ENCODE measurements around the gene TLX1.
A peak's percentile ranks its signal among the peaks of the same experiment; 100 is the strongest.

TLX1 gene

DNA sequence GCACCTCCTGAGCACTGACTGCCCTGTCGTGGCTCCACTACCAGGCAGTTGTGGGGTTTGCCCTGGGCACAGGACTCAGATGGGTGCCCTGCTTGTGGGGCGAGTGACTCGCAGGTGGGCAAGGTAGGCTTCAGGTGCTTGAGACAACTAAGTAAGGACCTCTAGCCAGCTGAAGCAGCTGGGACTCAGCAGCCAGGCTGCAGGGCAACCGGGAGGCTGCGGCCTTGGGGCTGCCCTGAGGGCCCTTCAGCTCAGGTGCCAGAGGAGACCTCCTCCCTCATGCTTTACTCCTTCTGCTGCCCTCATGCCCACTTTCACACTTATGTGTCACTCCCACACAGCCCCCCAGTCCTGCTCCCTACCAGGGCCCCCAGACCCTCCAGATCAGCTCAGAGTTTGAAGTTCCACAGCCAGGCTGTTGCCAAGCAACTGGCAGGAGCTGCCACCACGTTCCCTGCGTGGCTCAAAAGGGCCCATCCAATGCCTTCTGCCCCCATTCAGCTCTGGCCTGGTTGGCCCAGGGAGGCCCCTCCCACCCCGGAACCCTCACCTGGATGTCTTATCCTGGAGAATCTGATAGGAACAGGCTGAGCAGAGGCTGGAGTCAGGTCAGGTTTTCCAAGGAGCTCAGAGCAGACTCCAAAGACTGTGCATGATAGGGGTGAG is 10.0 kb downstream of the TLX1 start:
- Histone ChIP-seq H3K9me2 (replicated peaks; ENCODE audit: low read depth, low read length) (no peaks in the 10 kb centered on the region), H3K4me2 (ENCODE audit: low read depth, low read length, poor library complexity, severe bottlenecking) (no peak overlapping the region), H3F3A (ENCODE audit: low read depth) (no peaks in the 10 kb centered on the region), H3K79me2 (ENCODE audit: insufficient read depth, low read length) (no peaks in the 10 kb centered on the region), H3K36me3 (ENCODE audit: insufficient read depth, low read length) (no peaks in the 10 kb centered on the region), H3K9me3 (ENCODE audit: insufficient read depth, low read depth, low read length) (no peaks in the 10 kb centered on the region), H3K27me3 (ENCODE audit: insufficient read depth, low read length, poor library complexity, severe bottlenecking) (no peaks in the 10 kb centered on the region), H3K4me3 (ENCODE audit: low read length, poor library complexity, severe bottlenecking) (no peak overlapping the region), H3K4me1 (ENCODE audit: insufficient read depth, low read length, poor library complexity, severe bottlenecking) (peaks cover 2% of the 10 kb centered on the region), H2AFZ (ENCODE audit: low read length) (no peak overlapping the region), H3K9ac (ENCODE audit: low read depth, low read length, poor library complexity, severe bottlenecking) (no peak overlapping the region), H4K20me1 (ENCODE audit: insufficient read depth, low read length, poor library complexity, severe bottlenecking) (no peaks in the 10 kb centered on the region)
- TF ChIP-seq, protein P1, sequence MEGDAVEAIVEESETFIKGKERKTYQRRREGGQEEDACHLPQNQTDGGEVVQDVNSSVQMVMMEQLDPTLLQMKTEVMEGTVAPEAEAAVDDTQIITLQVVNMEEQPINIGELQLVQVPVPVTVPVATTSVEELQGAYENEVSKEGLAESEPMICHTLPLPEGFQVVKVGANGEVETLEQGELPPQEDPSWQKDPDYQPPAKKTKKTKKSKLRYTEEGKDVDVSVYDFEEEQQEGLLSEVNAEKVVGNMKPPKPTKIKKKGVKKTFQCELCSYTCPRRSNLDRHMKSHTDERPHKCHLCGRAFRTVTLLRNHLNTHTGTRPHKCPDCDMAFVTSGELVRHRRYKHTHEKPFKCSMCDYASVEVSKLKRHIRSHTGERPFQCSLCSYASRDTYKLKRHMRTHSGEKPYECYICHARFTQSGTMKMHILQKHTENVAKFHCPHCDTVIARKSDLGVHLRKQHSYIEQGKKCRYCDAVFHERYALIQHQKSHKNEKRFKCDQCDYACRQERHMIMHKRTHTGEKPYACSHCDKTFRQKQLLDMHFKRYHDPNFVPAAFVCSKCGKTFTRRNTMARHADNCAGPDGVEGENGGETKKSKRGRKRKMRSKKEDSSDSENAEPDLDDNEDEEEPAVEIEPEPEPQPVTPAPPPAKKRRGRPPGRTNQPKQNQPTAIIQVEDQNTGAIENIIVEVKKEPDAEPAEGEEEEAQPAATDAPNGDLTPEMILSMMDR (conservative IDR thresholded peaks at IDR 0.05; ENCODE audit: low read length) = no peak
- no peak for TF ChIP-seq EZH2phosphoT487 (IDR thresholded peaks at IDR 0.05; ENCODE audit: borderline replicate concordance)

DNA sequence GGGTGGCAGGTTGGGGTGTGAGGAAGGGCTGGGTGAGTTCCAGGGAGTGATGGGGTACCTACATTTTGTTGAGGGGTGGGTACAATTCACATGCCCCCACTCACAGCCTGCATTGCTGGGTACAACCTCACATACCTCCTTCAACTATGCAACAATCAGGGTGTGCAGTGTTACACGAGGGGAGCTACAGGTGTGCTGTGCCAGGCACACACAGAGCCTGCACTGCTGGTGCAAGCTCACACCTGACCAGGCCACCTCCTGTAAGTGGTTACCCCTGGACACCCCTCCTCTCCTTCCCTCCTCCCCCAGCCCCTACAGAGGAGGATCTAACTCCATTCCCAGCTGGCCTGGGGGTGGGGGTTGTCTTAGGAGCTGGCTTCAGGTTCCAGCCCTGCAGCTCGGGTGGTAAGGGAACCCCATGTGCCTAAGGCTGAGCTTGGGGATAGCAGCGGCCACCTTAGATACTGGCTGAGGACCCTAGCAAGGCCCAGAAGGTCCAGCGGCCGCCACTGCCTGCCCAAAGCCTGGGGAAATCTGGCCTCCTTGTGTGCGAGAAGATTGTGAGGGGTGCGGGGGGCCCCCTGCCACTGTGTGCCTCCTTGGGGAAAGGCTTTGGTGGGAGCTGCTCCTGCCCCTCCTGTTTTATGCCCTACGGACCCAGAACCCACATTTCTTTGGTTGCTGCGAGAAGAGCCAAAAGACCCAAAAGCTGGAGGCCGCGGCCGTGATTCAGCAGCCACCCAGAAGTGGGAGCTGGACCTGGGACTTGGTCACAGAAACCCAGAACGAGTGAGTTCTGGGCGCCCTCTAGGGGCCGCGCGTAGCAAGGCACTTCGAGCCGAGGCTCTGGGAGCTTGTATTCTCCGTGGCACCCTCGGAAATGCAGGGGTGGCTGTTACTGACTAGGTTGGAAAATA is 10.8 kb downstream of the TLX1 start:
- no peaks in the 10 kb centered on the region for H3K4me1 ChIP-seq (ENCODE audit: insufficient read depth, low read length, poor library complexity, severe bottlenecking)

DNA sequence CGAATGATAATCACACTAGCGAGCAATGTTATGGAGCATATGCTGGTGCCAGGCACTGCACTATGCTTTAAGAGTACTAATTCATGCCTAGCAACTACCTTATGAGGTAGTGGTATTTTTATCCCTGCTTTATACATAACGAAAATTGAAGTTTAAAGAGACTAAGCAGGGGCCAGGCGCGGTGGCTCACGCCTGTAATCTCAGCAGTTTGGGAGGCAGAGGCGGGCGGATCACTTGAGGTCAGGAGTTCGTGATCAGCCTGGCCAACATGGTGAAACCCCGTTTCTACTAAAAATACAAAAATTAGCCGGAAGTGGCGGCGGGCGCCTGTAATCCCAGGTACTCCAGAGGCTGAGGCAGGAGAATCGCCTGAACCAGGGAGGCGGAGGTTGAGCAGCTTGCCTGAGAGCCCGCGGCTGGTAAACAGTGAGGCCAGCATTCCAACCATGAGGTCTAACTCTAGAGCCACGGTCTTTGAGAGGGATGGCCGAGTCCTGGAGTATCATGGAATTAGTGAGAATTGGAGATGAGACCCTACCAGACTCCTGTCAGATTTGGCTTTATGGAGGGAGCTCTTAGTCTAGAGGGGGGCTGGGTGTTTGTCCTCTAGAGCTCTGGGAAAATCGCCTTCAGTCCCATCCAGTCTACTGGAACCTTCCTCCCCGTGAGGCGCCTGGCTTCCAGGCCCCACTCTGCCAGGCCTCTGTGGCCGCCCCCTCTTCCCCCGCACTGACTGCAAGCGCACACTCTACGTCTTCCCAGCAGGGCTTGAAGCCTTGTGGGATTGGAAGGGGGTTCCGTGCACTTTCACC is 11.6 kb downstream of the TLX1 start:
- Histone ChIP-seq H3K9ac (ENCODE audit: low read depth, low read length, poor library complexity, severe bottlenecking) (no peak overlapping the region), H3K36me3 (ENCODE audit: insufficient read depth, low read length) (no peaks in the 10 kb centered on the region), H3K4me2 (ENCODE audit: low read depth, low read length, poor library complexity, severe bottlenecking) (no peak overlapping the region), H3K9me3 (ENCODE audit: insufficient read depth, low read depth, low read length) (no peaks in the 10 kb centered on the region), H3K4me3 (ENCODE audit: low read length, poor library complexity, severe bottlenecking) (no peak overlapping the region), H3K27me3 (ENCODE audit: insufficient read depth, low read length, poor library complexity, severe bottlenecking) (no peaks in the 10 kb centered on the region), H3F3A (ENCODE audit: low read depth) (no peaks in the 10 kb centered on the region), H3K79me2 (ENCODE audit: insufficient read depth, low read length) (no peaks in the 10 kb centered on the region), H3K4me1 (ENCODE audit: insufficient read depth, low read length, poor library complexity, severe bottlenecking) (no peaks in the 10 kb centered on the region), H3K9me2 (replicated peaks; ENCODE audit: low read depth, low read length) (no peaks in the 10 kb centered on the region), H2AFZ (ENCODE audit: low read length) (no peak overlapping the region; the same call in 1 of the 2 replicates), H4K20me1 (ENCODE audit: insufficient read depth, low read length, poor library complexity, severe bottlenecking) (no peaks in the 10 kb centered on the region)
- TF ChIP-seq, protein P1 (conservative IDR thresholded peaks at IDR 0.05; ENCODE audit: low read length) = no peak
- TF ChIP-seq EZH2phosphoT487 (IDR thresholded peaks at IDR 0.05; ENCODE audit: borderline replicate concordance) = no peak

More for the DNA sequence above, 10.8 kb downstream of the TLX1 start:
- H3K4me3 ChIP-seq (ENCODE audit: low read length, poor library complexity, severe bottlenecking) = no peak overlapping the region
- H4K20me1 ChIP-seq (ENCODE audit: insufficient read depth, low read length, poor library complexity, severe bottlenecking) = no peaks in the 10 kb centered on the region
- no peak for TF ChIP-seq EZH2phosphoT487 (IDR thresholded peaks at IDR 0.05; ENCODE audit: borderline replicate concordance)
- TF ChIP-seq, protein P1 (conservative IDR thresholded peaks at IDR 0.05; ENCODE audit: low read length) = peak; percentile 99
- H3K79me2 ChIP-seq (ENCODE audit: insufficient read depth, low read length) = no peaks in the 10 kb centered on the region
- H2AFZ ChIP-seq (ENCODE audit: low read length) = no peak overlapping the region; the same call in 1 of the 2 replicates
- no peak overlapping the region for H3K4me2 ChIP-seq (ENCODE audit: low read depth, low read length, poor library complexity, severe bottlenecking)
- no peaks in the 10 kb centered on the region for H3K9me3 ChIP-seq (ENCODE audit: insufficient read depth, low read depth, low read length)
- H3F3A ChIP-seq (ENCODE audit: low read depth) = no peaks in the 10 kb centered on the region
- no peaks in the 10 kb centered on the region for H3K9me2 ChIP-seq (replicated peaks; ENCODE audit: low read depth, low read length)
- H3K27me3 ChIP-seq (ENCODE audit: insufficient read depth, low read length, poor library complexity, severe bottlenecking) = no peaks in the 10 kb centered on the region
- no peak overlapping the region for H3K9ac ChIP-seq (ENCODE audit: low read depth, low read length, poor library complexity, severe bottlenecking)
- no peaks in the 10 kb centered on the region for H3K36me3 ChIP-seq (ENCODE audit: insufficient read depth, low read length)
